GM18909 (cell line): ENCODE results near the gene MAP3K14.

ENCODE experiments used
- ATAC-seq: cut with Tn5 transposase; IDR thresholded peaks from one replicate; pipeline ENCODE4 v1.9.1; 2021; ENCODE audit warnings: mild to moderate bottlenecking; ENCODE audit not compliant: unreplicated experiment, poor library complexity

Gene MAP3K14

DNA sequence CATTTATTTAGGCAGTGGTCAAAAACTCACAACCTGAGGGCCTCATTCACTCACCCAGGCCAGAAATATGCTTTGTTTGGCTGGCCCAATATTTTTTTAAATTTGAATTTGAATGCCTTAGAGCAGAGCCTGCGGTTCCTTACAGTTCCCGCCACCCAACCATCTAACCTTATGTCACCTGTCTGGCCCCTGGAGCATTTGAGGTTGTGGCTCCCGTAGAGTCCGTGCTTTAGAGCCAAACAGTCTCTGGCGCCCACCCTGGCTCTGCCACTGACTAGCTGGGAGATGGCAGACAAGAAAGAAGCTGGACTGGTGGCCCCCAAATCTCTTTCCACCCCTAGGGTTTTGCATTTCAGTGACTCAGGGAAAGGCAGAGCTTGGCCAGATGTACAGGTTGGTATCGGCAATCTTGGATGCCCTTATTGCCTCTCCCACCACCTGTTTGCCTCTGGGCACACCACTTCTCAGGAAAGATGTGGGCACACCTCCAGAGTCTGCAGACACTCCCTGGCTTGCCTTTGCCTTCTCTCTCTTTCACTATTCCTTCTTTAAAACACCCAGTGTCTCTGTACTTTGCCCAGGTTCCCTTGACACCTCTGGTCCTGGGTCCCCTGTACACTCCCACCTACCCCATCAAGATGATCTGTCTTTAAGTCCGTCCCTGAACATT, 1.9 kb upstream of the MAP3K14 start:
- ATAC-seq = no peak

DNA sequence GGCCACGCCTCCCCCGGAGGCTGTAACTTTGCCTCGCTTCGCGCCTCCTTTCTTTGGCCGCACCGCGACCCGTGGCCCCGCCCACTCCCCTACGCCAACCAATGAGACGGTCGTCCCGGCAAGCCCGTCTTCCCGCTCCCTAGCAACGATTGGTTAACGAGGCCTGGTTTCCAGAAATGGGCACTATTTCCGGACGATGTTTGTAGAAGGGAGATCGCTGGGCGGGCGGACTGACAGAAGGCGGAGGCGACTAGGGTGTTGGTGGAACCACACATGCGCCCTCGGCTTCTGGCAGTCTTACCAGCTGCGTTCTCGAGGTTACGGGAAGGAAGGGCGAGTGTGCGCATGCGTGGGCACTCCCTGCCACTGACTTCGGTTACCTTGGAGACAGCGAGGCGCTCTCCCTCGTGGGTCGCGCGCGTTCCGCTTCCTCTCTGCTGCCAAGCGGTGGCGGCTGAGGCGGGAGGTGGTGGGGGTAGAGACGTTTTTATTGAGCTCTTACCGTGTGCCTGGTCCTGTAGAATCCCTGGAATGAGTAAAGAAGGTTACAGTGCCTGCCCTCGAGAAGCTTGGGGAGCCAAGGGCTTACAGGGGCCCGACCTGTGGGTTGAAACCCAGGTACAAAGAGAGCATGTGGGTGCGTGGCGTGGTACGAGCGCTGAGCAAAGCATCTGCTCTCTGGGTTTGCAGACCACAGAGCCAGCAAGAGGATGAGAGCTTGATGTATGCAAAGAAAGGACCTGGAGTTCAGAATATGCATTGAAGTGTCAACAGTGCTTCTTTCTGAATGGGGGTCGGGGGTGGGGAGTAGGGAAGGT, 500 bp upstream of the MAP3K14 start:
- ATAC-seq = peak; percentile 79

DNA sequence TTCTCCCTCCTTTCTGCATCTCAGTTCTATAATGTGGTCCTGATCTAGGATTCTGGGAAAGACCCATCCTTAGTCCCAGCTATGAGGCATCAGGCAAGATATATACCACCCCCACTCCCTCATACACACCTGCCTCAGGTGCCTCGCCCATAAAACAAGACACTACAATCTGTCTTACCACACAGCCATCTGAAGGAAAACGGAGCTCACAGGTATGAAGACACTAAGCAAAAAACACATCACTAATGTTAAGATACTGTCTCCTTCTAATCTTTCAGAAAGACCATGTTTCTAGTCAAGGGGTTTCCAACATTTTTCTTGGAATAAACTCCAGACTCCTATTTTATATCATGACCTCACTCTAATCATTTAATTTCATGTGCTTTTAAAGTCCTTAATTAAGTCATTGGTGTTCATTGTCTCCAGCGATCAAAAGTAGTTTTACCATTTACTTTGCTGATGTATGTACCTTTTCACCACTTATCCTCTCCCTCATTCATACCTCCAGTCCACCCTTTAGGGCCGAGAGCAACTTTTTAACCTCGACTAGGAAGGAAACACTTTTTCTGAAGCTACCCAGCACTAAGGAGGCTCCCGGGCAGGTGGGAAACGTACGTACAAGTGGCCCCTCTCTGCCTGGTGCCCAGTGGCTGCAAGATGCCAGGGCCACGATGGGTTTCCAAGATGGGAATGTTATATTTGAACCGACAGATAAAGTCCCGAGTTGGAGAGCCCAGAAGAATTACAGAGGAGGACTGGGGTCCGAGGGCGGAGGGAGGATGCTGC, 979 bp downstream of the MAP3K14 start:
- ATAC-seq = no peak

DNA sequence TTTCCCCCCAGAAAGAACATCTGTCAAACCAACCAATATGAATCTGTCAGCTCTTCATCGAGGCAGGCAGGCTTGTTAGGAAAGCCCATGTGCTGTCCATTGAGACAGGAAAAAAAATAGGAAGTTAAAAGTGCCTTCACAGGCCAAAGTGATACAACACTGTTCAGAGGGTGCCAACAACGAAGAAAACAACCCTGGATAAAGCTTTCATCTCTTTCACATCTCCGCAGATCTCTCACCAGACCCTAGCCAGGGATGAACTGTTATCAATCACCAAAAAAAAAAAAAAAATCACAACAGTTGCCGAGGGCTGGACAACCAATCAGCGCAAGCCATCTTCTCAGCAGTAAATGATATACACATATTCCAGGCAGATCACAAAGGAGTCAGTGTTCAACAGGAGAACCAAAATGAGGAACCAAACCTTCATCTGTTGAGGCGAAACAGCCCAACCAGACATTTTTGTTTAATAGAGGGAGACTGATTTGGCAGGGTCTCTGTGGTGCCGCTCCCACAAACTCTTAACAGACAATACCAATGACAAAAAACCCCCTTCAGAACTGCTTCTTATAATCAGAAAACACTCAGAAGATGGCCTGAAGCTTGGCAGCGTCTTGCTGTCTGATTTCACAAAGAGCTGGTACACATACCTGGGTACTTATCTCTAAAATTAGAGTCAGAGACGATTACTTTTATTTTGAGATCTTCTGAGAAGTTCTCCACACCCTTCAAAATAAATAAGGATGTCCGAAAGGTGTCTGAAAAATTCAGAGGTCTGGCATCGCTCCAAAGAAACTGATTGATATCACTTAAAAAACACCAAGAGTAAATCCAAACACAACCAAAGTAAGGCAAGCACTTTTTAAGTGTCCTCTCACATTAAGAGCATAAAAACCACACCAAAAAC, 1.8 kb downstream of the MAP3K14 start:
- no peak for ATAC-seq

DNA sequence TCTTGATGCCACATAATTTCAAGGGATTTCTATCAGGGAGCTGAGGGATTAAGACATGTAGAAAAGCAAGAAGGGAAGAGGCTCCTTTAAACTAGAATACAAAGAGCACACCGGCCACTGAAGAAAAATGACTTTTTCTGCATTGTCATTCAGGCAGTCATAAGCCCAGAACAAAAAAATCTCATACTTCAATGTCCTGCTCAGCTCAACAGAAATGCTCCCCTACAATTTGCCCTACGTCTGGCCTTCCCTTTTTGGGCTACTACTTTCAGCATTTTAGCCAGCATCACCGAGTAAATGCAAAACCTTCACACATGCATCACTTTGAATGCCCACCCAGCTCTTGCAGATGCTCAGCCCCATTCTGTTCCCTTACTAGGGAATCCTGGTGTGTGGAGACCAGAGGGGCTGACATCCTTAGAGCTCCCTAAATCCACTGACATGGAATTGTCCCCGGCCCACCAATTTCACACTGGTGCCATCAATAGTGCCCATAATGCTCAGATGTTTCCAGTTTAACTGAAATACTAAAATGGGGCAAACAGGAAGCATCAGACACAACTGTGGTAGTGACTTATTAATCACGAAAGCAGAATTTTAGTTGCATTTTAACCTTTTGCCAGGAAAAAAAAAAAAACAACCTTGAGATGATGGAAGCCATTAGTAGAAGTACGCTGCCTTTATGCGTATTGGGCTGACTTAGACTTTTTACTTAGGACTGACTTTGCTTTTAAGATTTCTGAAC, 2.7 kb downstream of the MAP3K14 start:
- ATAC-seq = no peak

DNA sequence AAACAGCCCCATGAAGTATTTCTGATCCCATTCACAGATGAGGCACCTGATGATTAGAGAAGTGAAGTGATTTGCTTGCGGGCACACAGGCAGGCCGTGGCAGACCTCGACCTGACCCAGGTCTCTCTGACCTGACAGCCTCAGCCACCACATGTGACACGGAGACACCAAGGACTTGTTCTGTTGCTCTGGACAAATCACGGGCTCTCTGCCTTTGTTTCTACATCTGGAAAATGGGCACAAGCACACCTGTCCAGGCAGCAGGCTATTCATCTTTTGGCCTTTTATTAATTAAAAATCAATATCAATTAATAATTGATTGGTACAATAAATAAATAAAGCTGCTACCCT, 3.4 kb downstream of the MAP3K14 start:
- no peak for ATAC-seq

DNA sequence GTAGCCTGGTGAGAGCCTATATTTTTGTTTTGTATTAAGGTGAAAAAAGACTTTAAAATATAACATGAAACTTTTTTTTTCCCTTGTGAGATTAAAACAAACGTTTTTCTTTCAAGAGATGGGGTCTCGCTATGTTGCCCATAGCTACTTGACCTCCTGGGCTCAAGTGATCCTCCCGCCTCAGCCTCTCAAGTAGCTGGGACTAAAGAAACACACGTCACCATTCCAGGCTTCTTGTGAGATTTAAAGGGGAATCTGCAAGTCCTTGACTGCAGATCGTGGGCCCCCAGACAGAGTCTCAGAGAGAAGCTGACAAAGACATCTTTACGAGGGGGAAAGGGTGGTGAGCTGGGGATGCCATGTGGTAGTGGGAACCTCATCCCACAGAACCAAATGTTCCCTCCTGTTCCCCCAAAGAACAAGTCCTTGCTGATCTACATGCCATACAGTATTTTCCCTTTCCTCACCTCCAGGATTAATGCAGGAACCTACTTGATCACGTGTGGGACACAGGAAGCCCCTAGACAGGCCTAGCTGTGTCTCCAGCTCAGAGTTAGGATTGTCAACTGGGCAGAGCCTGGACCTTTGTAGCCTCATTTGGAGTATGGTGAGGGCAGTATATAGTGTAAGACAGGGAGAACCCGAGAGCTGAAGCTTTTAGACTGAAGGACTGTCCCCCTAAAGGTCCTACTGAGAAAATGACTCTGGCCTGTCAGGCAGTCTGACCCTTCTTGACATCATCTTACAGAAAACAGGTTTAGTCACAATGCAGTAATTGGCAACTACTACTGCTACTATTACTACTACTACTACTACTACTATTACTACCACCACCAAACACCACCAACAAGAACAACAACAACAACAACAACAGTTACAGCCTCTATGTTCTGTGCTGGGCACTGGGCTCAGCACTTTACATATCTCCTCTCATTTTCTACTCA, 4.1 kb downstream of the MAP3K14 start:
- ATAC-seq = no peak

DNA sequence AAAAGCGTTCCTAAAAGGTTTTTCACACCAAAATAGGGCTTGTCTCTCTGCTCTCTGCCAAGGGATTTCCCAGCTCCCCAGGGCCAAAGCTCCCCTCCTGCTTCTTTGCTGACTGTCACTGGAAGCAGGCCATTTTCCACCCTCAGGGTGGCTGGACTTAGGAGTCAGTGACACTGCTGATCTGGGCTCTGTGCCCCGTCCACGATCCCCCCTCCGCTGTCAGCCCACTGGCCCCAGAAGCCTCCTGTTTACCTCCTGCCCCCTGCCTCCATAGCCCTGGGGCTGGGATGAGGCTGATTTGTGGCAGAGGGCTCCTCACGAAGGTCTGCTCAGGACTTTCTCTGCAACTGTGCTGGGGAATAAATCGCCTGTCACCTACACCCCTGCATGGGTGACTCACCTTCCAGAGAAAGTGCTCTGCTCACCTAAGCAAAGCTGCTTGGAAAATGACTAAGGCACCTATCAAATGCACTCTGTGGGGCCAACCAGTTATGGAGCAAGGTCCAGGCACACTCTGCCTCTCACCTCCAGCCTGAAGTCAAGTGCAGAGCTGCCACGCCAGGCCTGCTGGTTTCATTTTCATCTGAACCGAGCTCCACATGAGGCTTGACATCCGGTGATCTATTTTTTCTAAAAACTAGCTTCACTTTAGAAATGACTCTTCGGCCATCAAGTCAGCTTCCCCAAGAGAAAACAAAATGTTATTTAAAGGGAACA, 4.9 kb downstream of the MAP3K14 start:
- ATAC-seq = no peak

DNA sequence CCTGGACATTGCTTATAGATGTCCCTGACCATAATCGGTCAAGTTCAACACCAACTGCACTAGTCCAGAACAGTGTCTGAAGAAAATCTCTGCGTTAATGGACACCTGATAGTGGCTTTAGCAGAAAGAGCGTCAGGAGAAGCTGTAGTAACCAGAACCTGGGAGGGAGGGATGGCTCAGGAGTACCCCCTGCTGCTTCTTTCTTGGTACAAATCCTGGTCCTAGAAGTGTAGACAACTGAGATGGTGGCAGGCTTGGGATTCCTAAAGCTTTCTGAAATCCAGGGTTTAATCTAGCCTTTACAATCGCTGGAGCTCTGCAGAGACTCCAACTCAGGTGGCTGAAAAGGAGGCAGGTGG, 5.4 kb downstream of the MAP3K14 start:
- no peak for ATAC-seq

DNA sequence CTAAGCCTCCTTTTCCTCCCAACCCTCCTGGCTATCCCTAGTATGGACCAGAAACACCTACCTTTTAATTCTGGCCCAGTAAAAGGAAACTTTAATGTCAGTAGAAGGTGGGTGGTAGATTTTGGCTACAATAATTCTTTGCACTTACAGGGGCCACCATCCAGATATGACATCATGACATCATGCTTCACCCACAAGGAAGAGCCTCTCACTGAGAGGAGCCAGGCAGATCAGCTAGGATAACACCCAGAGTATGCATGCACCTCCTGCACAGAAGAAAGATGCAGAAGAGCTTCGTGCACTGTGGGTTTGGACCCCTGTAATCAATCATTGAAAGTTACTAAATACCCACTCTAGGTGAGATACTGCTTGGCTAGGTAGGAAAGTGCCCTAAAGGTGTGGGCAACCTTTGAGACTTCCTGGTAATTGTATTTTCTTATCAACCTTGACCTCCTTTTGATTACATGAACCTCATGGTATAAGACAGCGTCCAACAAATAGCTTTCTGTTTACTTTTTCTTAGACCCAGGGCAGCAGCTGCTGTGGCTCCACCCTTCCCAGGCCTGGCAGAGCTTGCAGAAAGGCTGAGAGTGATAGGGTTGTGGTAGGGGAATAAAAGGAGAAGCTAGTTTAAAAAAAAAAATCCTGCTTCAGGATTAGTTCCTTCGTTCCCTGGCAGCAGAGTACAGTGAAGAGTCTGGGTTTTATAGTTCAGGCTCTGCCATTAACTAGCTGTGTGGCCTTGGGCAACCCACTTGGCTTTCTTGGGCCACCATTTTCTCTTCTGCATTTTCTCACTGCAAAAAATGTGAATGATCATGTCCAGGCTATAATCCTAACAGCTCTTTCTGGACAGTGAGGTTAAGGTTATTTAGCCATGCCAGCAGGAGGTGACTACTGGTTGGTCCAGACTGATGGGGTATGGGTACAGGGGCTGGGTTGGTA, 6.2 kb downstream of the MAP3K14 start:
- no peak for ATAC-seq

DNA sequence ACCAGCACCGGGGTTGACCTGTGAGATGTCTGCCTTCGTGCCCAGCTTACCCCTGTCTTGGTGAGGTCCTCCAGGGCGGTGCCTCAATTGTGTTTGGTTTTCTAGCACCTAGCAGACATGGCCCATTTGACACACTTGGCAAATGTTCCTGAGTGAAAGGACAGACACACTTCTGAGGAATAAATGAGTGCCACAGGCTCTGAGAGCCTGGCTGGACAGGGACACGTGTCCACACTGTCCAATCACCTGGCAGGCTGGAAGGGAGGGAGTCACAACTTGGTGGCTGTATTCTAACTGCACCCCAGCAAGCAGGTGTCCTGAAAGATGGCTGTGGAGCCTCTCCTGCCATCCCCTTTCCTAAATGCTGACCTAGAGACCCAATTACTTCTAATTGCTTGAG, 7.4 kb downstream of the MAP3K14 start:
- ATAC-seq = no peak

DNA sequence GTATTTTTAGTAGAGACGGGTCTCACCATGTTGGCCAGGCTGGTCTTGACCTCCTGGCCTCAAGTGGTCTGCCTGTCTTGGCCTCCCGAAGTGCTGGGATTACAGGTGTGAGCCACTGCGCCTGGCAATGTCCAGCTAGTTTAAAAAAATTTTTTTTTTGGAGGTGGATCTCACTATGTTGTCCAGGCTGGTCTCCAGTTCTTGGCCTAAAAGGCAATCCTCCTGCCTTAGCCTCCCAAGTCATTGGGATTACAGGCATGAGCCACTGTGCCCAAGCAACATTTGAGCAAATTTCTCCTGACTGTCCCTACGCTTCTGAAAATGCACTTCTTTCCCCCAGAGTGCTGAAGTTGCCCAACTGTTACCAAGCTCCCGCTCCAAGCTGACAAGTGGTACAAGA, 8.0 kb downstream of the MAP3K14 start:
- ATAC-seq = no peak

DNA sequence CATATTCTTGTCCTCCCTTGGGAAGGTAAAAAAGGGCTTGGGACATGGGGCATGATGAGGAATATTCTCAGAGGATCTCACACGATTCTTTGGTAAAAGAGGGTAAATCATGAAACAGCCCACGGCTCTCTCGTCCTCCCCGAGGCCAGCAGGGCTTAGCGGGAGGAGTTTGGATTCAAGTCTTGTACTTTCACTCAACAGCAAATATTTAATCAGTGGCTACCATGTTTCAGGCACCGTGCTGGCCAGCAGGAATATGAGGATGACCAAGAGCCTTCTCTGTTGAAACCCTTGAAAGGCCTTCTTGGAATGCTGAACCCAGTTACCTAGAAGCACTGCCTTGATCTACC, 8.8 kb downstream of the MAP3K14 start:
- ATAC-seq = no peak

DNA sequence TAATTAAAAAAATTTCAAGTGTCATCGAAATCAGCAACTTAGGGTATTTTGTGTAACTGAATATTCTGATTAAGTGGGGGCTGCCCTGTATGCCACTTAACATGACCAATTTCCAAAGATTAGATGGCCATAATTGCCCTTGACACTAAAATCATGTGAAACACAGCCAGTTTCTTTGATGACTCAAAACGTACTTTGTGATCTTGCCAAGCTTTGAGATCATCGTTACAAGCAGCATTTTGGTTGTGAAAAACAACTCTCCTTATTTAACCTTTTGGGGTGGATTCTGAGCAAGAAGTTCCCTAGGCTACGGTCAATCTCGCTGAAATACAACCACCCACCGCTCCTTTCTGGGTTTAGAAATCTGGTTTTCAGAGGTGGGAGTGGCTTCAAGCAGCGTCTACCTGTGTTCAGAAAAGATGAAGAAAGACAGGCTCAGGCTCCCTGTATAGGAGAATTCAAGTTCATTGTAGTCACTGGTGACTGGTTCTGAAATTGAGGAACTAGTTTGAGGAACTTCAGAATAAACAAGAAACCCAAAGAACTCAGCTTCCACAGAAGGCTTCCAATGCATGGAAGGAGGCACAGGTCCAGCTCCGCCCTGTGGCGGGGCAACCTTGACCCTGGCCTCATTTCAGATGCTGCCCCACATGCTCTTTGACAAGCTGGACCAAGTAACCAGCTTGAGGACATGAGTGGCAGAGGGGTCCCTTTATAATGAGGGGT, 9.4 kb downstream of the MAP3K14 start:
- no peak for ATAC-seq

DNA sequence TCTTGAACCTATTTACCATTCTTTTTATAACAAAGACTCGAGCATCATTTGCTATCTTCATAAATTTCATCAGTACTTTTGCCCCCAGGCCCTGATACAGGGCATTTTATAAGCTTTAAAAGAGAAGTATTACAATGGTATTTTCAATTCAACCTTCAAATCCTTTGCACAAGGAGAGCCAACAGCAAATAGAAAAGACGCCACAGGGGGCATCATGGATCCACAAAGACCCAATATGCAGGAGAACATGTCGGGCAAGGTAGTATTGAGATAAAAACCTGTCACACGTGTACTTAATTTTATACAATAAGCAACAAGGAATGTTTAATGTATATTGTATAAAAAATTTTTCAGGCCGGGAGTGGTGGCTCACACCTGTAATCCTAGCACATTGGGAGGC, 10.2 kb downstream of the MAP3K14 start:
- no peak for ATAC-seq

DNA sequence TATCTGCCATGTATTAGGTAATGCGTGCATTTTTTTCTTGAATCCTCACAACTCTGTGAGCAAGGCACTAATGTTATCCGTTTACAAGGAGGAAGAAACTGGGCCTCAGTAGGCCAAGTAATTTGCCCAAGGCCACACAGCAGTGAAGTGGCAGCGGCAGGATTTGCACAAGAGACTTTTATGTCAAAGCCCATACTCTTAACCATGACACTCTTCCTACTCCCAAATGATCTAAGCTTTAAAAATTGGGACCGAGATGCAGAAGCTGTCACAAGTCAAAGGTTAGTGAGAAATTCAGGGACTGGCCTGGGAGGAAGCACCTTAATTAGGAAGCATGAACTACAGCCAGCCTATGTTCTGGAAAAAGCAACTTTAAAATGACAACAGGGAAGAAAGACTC, 10.7 kb downstream of the MAP3K14 start:
- ATAC-seq = no peak
